HG03280 (cell line): ENCODE data around the gene GLS.

Experiments
- ATAC-seq: cut with Tn5 transposase; IDR thresholded peaks from one replicate; pipeline ENCODE4 v1.9.1; 2021; ENCODE audit warnings: mild to moderate bottlenecking, moderate library complexity; ENCODE audit not compliant: unreplicated experiment

The GLS gene

GRCh38 chr2:190968522-190968921 is 87.9 kb downstream of the GLS start:
- no peak for ATAC-seq

GRCh38 chr2:190970160-190970559 is 89.5 kb downstream of the GLS start:
- no peak for ATAC-seq

GRCh38 chr2:190970873-190971506 is 90.4 kb downstream of the GLS start:
- no peak for ATAC-seq

GRCh38 chr2:190972213-190972612 is 91.6 kb downstream of the GLS start:
- ATAC-seq: no peak

GRCh38 chr2:190972846-190973245 is 92.2 kb downstream of the GLS start:
- ATAC-seq: no peak

- ATAC-seq: no peak
These were observed 92.6 kb downstream of the GLS start for GRCh38 chr2:190973262-190973661.

GRCh38 chr2:190973726-190974628 is 93.4 kb downstream of the GLS start:
- no peak for ATAC-seq

- ATAC-seq: no peak
These were observed 94.2 kb downstream of the GLS start for GRCh38 chr2:190974629-190975361.

GRCh38 chr2:190976521-190976920 is 95.9 kb downstream of the GLS start:
- no peak for ATAC-seq

GRCh38 chr2:190977505-190977904 is 96.9 kb downstream of the GLS start:
- ATAC-seq: no peak

GRCh38 chr2:190978389-190979053 is 97.9 kb downstream of the GLS start:
- ATAC-seq: no peak

GRCh38 chr2:190979906-190980629 is 99.4 kb downstream of the GLS start:
- no peak for ATAC-seq

- no peak for ATAC-seq
These were observed 100.1 kb downstream of the GLS start for GRCh38 chr2:190980630-190981209.

GRCh38 chr2:190981333-190981732 is 100.7 kb downstream of the GLS start:
- ATAC-seq: no peak

GRCh38 chr2:190981733-190982132 is 101.1 kb downstream of the GLS start:
- no peak for ATAC-seq

GRCh38 chr2:190982262-190983034 is 101.8 kb downstream of the GLS start:
- no peak for ATAC-seq

GRCh38 chr2:190984595-190984994 is 104.0 kb downstream of the GLS start:
- no peak for ATAC-seq

GRCh38 chr2:190986221-190986953 is 105.8 kb downstream of the GLS start:
- ATAC-seq: no peak

- no peak for ATAC-seq
These were observed 106.5 kb downstream of the GLS start for GRCh38 chr2:190987116-190987515.
